KG1 (cell line): ENCODE measurements around the gene DLGAP1.
"Not testable (repeated sequence)": the region's sequence is repeated elsewhere in the genome, so short reads cannot be mapped to it uniquely, and the experiment has no call there.

ENCODE experiments used
- DNase-seq: peaks from one replicate; lab custom pipeline; 2025; lab: John Stamatoyannopoulos, UW

DLGAP1 gene

GRCh38 chr18:4385876-4386275 is 69.2 kb downstream of the DLGAP1 start:
- no peak for DNase-seq

DNA sequence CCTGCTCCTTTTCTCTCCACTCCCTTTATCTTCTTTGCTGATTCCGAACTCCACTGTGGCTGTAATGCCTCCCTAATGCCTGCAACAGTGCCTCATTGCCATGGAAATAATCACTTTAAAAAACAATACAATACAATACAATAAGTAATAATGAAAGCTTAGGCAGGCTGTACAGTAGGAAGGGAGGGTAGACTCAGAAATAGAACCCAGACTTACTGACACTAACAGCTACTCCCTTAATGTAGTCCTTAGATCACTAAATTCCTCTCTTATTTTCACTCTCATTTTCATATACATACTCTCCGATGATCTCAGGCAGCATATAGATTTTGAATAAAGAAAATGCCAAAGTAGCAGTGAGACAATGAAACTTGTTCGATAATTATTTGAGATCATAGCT is 70.2 kb downstream of the DLGAP1 start:
- no peak for DNase-seq

DNA sequence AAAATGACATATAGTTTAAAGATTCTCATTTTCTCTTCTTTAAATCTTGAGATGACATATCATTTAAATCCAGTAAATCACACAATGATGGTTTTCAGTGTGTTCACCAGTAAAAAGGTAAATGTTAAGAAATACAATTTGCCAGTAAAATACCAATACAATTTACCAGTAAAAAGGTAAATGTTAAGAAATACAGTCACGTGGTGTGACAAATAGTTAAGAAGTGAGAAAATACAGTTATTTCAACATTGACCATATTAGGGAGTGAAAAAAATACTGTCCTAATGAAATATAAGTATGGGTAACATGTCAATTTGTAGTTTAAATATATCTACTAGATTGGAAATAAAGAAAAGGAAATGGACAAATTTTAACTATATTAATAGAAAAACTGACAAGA is 80.5 kb downstream of the DLGAP1 start:
- no peak for DNase-seq

GRCh38 chr18:4369705-4370104 is 85.4 kb downstream of the DLGAP1 start:
- no peak for DNase-seq

DNA sequence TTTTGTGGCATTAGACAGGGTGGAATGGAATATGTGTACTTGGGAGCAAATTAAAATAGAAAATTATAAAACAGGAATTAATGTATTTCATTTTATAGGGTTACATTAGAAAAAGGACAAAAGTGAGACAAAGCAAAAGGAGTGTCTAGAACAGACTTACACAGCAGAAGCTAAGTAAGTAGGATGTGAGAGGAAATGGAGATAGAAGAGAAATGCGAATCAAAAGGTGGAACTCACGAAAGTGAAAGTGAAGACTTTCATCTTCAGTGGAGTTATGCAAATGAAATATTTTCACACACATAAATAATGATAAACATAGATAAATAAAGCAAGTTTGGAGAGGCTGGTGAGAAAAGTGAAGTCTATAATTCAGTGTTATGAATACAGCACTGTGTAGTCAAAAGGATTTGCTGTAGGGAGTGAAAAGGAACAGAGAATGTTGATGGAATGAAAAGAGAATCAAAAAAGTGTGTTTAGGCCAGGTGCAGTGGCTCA is 94.8 kb downstream of the DLGAP1 start:
- no peak for DNase-seq

GRCh38 chr18:4358618-4359017 is 96.5 kb downstream of the DLGAP1 start:
- DNase-seq, result no peak

DNA sequence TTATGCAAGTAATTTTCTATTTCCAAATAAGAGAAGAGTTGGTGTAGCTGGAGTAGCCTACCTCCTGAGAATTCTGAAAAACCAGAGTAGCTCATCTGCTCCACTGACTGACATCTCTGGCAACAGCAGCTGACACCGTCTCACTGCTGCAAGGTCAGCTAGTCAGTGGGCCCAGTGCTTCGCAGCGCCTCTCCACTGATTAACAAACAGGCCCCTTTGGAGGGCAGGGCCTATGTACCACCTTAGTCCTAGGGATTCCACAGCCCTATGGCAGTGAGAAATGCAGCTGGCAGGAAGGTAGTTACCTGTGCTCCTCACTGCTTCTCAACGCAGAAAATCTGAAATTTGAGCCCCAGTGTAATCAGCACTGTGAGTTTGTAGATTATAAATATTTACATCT is 97.5 kb downstream of the DLGAP1 start:
- no peak for DNase-seq

DNA sequence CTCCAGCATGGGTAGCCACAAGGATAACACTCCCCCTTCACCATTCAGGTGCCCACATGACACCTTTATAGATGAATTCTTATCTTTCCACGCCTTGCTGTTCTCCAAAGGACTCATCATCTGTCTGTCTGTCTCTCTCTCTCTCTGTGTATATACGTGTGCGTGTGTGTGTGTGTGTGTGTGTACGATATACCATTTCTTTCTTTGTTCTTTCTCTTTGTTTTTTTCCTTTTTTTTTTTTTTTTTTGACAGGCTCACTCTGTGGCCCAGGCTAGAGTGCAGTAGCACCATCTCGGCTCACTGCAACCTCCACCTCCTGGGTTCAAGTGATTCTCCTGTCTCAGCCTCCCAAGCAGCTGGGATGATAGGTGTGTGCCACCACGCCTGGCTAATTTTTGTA is 98.2 kb downstream of the DLGAP1 start:
- DNase-seq, result no peak

- no peak for DNase-seq
Observed at GRCh38 chr18:4353853-4354418, 101.2 kb downstream of the DLGAP1 start.

DNA sequence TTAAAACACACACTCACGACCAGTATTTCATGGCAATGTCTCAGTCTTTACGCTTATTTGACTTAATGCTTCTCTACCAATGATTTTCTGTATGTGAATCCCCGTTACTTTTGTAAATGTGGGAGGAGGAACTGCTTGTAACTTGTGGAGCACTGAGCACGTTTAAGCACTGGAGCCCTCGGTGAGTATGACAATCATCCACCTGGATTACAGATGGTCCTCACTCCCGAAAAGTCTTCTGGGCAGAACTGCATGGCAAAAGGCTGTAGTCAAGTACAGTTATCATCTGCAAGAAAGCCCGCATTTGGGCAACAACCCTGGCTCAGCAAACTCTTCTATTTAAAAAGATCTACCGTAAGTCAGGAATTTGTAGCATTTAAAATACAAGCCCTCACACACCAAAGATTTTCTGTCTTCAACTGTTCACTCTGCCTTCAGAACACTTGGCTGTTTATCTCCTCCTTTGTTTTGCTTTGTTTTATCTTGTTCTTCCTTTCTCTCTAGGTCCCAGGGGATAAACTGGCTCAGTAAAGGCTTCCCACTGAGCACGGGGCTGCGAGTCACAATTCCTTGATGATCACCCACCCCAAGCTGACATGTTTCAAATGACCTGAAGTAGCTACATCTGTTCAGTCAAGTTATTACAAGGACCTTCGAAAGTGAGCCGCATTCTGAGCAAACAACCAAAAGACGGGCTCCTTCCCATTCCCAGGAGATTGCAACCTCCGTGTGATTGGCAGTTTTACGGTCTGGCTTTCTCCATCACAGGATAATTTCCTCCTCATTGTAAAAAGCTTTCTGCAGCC is 102.2 kb downstream of the DLGAP1 start:
- no peak for DNase-seq

GRCh38 chr18:4351005-4351404 is 104.1 kb downstream of the DLGAP1 start:
- no peak for DNase-seq

DNA sequence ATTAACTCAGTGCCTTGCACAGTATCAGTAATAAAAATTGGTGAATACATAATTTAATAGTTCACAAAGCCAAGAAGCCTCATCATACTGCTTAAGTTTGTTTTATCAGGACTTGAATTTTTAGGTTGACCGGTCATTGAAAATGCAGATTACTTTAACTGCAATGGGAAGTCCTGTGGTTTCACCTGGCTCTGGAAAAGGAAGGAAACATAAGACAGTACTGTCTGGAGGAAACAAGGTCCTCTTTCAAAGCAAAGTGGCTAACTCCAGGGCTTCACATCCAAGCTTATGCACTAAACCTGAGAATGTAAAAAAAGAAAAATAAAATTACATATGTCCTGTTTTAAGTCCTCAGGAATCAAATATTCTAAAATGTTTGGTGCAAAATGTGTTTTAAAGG is 119.7 kb downstream of the DLGAP1 start:
- DNase-seq, result no peak

- DNase-seq, result no peak
Observed at GRCh38 chr18:4333043-4333442, 122.1 kb downstream of the DLGAP1 start.

GRCh38 chr18:4319738-4320677 is 135.1 kb downstream of the DLGAP1 start:
- DNase-seq, result no peak

DNA sequence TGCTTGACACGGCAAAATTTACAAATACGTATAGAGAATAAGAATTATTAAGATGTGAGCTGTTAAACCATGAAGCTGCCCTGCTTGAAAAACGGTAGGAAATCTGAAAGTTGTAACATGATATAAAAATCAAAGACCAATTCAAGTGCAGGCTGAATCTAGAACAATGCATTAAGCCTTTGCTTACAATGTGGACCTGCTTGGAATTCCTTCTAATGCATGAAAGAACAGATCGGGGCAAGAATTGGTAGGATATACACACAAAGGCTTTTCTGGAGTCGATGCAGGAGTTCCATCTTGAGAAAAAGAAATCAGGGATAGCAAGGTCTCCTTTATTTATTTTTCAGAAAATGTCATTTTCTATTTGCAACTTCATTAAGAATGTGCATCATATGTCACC is 136.8 kb downstream of the DLGAP1 start:
- DNase-seq, result no peak

DNA sequence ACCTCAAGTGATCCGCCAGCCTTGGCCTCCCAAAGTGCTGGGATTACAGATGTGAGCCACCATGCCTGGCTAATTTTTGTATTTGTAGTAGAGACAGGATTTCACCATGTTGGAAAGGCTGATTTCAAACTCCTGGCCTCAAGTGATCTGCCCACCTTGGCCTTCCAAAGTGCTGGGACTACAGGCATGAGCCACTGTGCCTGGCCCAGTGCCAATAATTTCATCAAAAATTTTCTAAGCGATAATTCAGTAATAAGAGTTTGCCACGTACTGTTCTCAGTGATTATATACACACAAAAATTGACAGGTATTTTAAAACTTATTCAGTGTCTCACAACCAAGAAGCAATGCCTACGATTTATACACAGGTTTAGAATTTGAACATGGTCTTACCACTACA is 143.2 kb downstream of the DLGAP1 start:
- not testable (repeated sequence) for DNase-seq

GRCh38 chr18:4311136-4311535 is 144.0 kb downstream of the DLGAP1 start:
- no peak for DNase-seq

GRCh38 chr18:4309227-4309626 is 145.9 kb downstream of the DLGAP1 start:
- DNase-seq, result no peak

DNA sequence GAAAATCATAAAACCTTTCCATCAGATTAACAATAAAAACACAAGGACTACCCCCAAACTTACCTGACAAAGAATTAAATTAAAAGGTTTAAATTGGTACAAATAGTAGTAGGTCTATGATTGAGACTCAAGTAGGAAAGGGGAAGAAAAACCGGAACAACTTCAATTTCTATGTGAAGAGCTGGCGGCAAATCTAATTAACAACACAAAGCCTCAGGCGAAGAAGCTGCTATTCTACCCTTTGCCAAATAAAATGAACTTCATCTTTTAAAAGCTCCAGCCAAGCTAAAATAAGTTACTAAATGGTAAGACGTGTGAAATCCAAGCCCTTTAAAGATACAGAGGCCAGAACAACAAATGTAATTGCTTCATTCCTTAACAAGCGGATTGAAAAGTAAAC is 146.5 kb downstream of the DLGAP1 start:
- no peak for DNase-seq

DNA sequence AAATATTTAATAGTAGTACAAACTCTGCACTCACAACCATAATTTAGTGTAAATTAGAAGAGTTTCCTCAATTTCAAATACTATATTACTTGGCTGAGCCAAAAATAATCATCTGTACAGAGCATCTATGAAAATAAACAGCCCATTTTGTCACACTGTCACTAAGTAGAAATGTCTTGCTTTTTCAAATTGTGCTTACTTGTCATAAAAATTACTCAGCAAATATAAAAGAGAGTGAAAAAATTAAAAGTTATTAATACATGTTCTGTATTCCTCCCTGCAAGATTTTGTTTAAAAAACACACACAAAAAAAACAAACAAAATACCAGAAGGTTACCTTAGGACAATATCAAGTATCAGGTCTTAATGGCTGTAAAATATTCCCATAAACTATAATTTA is 155.7 kb downstream of the DLGAP1 start:
- DNase-seq, result no peak

DNA sequence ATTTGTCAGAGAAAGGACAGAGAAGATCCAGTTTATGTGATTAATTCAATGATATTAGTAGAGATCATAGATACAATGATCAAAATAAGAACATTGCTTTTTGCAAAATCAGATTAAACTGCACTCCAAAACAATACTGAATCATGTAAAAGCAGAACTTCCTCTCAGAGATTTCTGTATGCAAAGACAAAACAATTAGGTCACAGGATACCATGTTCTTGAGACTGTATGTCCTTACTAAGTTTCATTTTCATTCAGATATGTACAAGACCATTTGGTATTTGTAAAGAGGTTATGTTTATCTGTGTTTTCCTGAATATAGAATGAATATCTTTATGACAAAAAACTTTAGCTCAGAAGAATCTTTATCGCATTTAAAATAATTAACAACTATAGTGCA is 161.8 kb downstream of the DLGAP1 start:
- DNase-seq, result no peak

DNA sequence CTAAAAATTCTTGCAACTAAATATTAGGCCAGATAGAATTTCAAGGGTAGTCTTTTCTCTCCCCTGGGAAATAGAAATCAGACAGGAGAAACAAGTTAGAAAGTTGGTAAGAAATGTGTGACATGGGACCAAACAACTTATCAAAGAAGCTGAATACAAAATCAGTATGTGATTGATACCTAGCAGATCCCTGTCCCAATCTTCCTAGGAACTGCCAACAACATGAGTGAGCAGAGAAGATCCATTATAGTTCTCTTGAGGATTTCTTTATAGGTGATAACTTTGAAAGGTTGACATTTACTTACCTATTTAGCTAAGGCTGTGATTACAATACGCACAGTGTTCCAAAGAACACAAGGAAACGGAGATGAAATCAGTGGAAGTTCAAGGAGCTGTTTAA is 162.4 kb downstream of the DLGAP1 start:
- no peak for DNase-seq

DNA sequence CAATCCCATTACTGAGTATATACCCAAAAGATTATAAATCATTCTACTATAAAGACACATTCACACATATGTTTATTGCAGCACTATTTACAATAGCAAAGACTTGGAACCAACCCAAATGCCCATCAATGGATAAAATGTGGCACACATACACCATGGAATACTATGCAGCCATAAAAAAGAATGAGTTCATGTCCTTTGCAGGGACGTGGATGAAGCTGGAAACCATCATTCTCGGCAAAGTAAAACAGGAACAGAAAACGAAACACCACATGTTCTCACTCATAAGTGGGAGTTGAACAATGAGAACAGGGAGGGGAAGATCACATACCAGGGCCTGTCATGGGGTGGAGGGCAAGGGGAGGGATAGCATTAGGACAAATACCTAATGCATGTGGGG is 167.8 kb downstream of the DLGAP1 start:
- not testable (repeated sequence) for DNase-seq
